Activated T-helper 17 cell treated with anti-CD3 and anti-CD28 coated beads, Interleukin-2, amount 50 U/mL, for 72 hours (primary cell): ENCODE measurements around the gene RUFY2. TPM values are rescaled to one million over a fixed set of nuclear protein-coding genes. Genes with fewer than 3 reads are reported as not detected.

Source experiments
- ATAC-seq: fragments of 150-1000 bp; cut with Tn5 transposase; replicated peaks from 2 replicates; pipeline ENCODE4 v1.10.0; 2021; ENCODE audit warnings: mild to moderate bottlenecking, moderate library complexity
- H3K27ac Mint-ChIP-seq: one replicate; pipeline ENCODE4 v1.8.0; 2022; ENCODE audit warnings: mixed read lengths
- H3K27me3 Mint-ChIP-seq: one replicate; pipeline ENCODE4 v1.8.0; 2022; ENCODE audit warnings: mixed read lengths
- H3K36me3 Mint-ChIP-seq: one replicate; pipeline ENCODE4 v1.8.0; 2022; ENCODE audit warnings: low read depth, mild to moderate bottlenecking, mixed read lengths
- H3K4me1 Mint-ChIP-seq: one replicate; pipeline ENCODE4 v1.8.0; 2022; ENCODE audit warnings: mixed read lengths
- H3K4me3 Mint-ChIP-seq: one replicate; pipeline ENCODE4 v1.8.0; 2022; ENCODE audit warnings: mild to moderate bottlenecking, mixed read lengths
- H3K9me3 Mint-ChIP-seq: one replicate; pipeline ENCODE4 v1.8.0; 2022; ENCODE audit warnings: mixed read lengths
- total RNA-seq, 2 donors: library from RNA; stranded (reverse); gene quantifications; one replicate each; pipeline ENCODE4 v1.2.3, GENCODE V29; 2022

RUFY2 gene
- total RNA-seq, 2 donors from 2014 or later = 9.6 to 12.3 TPM

DNA sequence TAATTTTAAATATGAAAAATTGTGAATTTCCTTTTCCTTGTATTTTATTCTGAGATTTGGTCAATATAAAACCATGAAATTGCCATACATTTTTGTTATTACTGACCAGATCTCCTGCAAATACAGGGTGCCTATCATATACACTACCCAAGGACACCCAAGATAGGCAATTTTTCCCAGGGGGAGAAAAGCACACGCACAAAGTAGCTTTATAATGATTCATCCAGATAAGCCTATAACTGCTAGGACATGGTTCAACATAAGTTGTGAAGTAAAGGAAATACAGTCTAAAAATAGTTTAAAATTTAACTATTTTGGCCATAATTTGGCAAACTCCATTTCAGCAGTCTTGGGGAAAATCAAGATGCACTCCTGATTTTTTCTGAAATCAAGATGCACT lies 4.8 kb downstream of the RUFY2 start:
- H3K36me3 Mint-ChIP-seq = peaks cover 20% of the 10 kb centered on the region
- no peak overlapping the region for H3K4me3 Mint-ChIP-seq
- ATAC-seq = no peak
- H3K9me3 Mint-ChIP-seq = no peaks in the 10 kb centered on the region
- peaks cover 10% of the 10 kb centered on the region for H3K4me1 Mint-ChIP-seq
- no peaks in the 10 kb centered on the region for H3K27me3 Mint-ChIP-seq
- H3K27ac Mint-ChIP-seq = no peak overlapping the region

- Mint-ChIP-seq H3K9me3 (no peaks in the 10 kb centered on the region), H3K27ac (no peak overlapping the region), H3K36me3 (peaks cover 68% of the 10 kb centered on the region), H3K4me3 (no peak overlapping the region), H3K4me1 (no peaks in the 10 kb centered on the region), H3K27me3 (no peaks in the 10 kb centered on the region)
- ATAC-seq = no peak
Measured at GRCh38 chr10:68397005-68397404, 10.1 kb downstream of the RUFY2 start.

GRCh38 chr10:68385740-68386139 lies 21.3 kb downstream of the RUFY2 start:
- H3K27ac Mint-ChIP-seq = no peak overlapping the region
- H3K36me3 Mint-ChIP-seq = peaks cover 72% of the 10 kb centered on the region
- no peak for ATAC-seq
- no peak overlapping the region for H3K4me3 Mint-ChIP-seq
- no peaks in the 10 kb centered on the region for H3K27me3 Mint-ChIP-seq
- no peaks in the 10 kb centered on the region for H3K4me1 Mint-ChIP-seq
- no peaks in the 10 kb centered on the region for H3K9me3 Mint-ChIP-seq

- no peaks in the 10 kb centered on the region for H3K4me1 Mint-ChIP-seq
Measured at GRCh38 chr10:68371604-68372003, 35.5 kb downstream of the RUFY2 start.

GRCh38 chr10:68367121-68367520 lies 40.0 kb downstream of the RUFY2 start:
- no peaks in the 10 kb centered on the region for H3K4me1 Mint-ChIP-seq
- no peak for ATAC-seq
- no peak overlapping the region for H3K27ac Mint-ChIP-seq
- peaks cover 57% of the 10 kb centered on the region for H3K36me3 Mint-ChIP-seq
- no peak overlapping the region for H3K4me3 Mint-ChIP-seq
- H3K27me3 Mint-ChIP-seq = no peaks in the 10 kb centered on the region
- no peaks in the 10 kb centered on the region for H3K9me3 Mint-ChIP-seq

More at GRCh38 chr10:68371604-68372003, 35.5 kb downstream of the RUFY2 start:
- Mint-ChIP-seq H3K27ac (no peak overlapping the region), H3K27me3 (no peaks in the 10 kb centered on the region), H3K9me3 (no peaks in the 10 kb centered on the region), H3K36me3 (peaks cover 60% of the 10 kb centered on the region), H3K4me3 (no peak overlapping the region)
- ATAC-seq = no peak

DNA sequence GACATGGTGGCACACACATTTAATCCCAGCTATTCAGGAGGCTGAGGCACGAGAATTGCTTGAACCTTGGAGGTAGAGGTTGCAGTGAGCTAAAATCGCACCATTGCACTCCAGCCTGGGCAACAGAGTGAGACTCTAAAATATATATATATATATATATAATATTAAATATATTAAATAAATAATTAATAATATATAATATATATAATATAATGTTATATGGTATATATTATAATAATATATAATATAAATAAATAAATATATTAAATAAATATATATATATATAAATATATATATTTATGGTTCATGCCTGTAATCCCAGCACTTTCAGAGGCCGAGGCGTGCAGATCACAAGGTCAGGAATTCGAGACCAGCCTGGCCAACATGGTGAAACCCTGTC lies 40.5 kb downstream of the RUFY2 start:
- H3K4me1 Mint-ChIP-seq = no peaks in the 10 kb centered on the region
- no peak overlapping the region for H3K27ac Mint-ChIP-seq
- no peaks in the 10 kb centered on the region for H3K27me3 Mint-ChIP-seq
- peaks cover 57% of the 10 kb centered on the region for H3K36me3 Mint-ChIP-seq
- no peak overlapping the region for H3K4me3 Mint-ChIP-seq
- no peak for ATAC-seq
- H3K9me3 Mint-ChIP-seq = no peaks in the 10 kb centered on the region

DNA sequence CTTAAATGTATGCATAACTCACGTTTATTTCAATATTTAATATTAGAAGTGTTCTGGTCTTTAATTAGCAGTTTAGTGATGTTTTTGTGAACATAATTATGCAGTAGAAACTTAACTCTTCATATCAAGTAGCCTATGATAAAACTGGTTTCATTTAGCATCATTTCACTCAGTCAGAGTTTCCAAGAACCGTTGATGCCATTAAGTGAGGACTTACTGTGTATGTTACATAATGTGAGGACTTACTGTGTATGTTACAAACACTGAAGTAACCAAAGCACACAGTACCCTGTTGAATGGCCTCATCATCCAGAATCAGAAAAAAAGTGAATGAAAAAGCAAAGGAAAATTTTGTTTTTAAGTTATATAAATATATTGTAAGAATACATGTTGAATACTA lies 41.5 kb downstream of the RUFY2 start:
- no peak for ATAC-seq
- Mint-ChIP-seq H3K4me3 (no peak overlapping the region), H3K27ac (no peak overlapping the region)

GRCh38 chr10:68364101-68364886 lies 42.8 kb downstream of the RUFY2 start:
- H3K27ac Mint-ChIP-seq = no peak overlapping the region
- H3K4me1 Mint-ChIP-seq = no peaks in the 10 kb centered on the region
- no peaks in the 10 kb centered on the region for H3K9me3 Mint-ChIP-seq
- peaks cover 46% of the 10 kb centered on the region for H3K36me3 Mint-ChIP-seq
- no peaks in the 10 kb centered on the region for H3K27me3 Mint-ChIP-seq
- no peak for ATAC-seq
- H3K4me3 Mint-ChIP-seq = no peak overlapping the region

More for the DNA sequence above, 41.5 kb downstream of the RUFY2 start:
- H3K9me3 Mint-ChIP-seq = no peaks in the 10 kb centered on the region
- H3K4me1 Mint-ChIP-seq = no peaks in the 10 kb centered on the region
- H3K36me3 Mint-ChIP-seq = peaks cover 55% of the 10 kb centered on the region
- H3K27me3 Mint-ChIP-seq = no peaks in the 10 kb centered on the region

DNA sequence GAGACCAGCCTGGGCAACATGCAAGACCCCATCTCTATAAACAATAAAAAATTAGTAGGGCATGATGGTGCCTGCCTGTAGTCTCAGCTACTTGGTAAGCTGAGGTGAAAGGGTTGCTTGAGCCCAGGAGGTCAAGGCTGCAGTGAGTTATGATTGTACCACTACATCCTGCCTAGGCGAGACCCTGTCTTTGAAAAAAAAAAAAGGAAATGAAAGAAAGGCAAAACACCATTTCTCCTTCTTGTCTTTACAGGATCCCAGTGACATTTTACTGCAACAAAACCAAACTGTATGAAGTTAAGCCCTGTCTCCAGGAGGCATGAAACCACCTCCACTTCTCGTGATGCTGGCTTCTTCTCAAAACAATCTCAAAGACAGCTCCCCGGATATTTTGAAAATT lies 44.5 kb downstream of the RUFY2 start:
- no peaks in the 10 kb centered on the region for H3K27me3 Mint-ChIP-seq
- no peak overlapping the region for H3K4me3 Mint-ChIP-seq
- H3K9me3 Mint-ChIP-seq = no peaks in the 10 kb centered on the region
- ATAC-seq = no peak
- no peaks in the 10 kb centered on the region for H3K4me1 Mint-ChIP-seq
- H3K36me3 Mint-ChIP-seq = peaks cover 46% of the 10 kb centered on the region
- no peak overlapping the region for H3K27ac Mint-ChIP-seq

GRCh38 chr10:68359189-68359588 lies 47.9 kb downstream of the RUFY2 start:
- Mint-ChIP-seq H3K4me3 (no peak overlapping the region), H3K4me1 (no peaks in the 10 kb centered on the region), H3K9me3 (no peaks in the 10 kb centered on the region), H3K27me3 (no peaks in the 10 kb centered on the region), H3K27ac (no peak overlapping the region), H3K36me3 (peaks cover 40% of the 10 kb centered on the region)
- ATAC-seq = no peak

DNA sequence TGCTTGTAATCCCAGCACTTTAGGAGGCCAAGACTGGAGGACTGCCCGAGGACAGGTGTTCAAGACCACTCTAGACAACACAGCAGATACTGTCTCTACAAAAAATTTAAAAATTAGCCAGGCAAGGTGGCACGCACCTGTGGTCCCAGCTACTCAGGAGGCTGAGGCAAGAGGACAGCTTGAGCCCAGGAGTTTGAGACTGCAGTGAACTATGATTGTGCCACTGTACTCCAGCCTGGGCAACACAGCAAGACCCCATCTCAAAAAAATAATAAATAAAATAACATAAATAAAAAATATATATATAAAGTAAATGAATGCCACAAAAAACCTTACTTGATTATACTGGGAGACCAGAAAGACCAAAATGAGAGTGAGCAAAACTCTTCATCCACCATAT lies 53.5 kb downstream of the RUFY2 start:
- no peak overlapping the region for H3K4me3 Mint-ChIP-seq
- H3K27ac Mint-ChIP-seq = no peak overlapping the region
- H3K9me3 Mint-ChIP-seq = no peaks in the 10 kb centered on the region
- H3K36me3 Mint-ChIP-seq = peaks cover 47% of the 10 kb centered on the region
- no peak for ATAC-seq
- no peaks in the 10 kb centered on the region for H3K4me1 Mint-ChIP-seq
- no peaks in the 10 kb centered on the region for H3K27me3 Mint-ChIP-seq

DNA sequence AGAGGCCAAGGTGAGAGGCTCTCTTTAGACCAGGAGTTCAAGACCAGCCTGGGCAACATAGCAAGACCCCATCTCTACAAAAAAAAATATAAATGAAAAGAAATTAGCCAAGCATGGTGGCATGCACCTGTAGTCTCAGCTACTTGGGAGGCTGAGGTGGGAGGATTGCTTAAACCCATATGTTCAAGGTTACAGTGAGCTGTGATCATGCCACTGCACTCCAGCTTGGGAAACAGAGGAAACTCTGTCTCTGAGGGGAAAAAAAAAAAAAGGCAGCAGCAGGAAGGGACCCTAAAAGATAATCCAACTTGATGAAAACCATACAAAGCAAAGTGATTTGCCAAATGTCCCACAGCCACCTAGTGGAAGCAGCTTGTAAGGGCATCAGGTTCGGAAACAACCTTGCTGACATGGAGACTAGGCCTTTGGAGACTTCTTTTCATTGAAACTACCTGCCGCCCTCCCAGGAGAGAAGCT lies 58.8 kb downstream of the RUFY2 start:
- ATAC-seq = peak; percentile 63
- Mint-ChIP-seq H3K27me3 (no peaks in the 10 kb centered on the region), H3K4me1 (no peaks in the 10 kb centered on the region), H3K4me3 (no peak overlapping the region), H3K36me3 (peaks cover 72% of the 10 kb centered on the region), H3K27ac (peak overlapping the region; percentile 13), H3K9me3 (no peaks in the 10 kb centered on the region)

- Mint-ChIP-seq H3K4me3 (no peak overlapping the region), H3K27me3 (no peaks in the 10 kb centered on the region), H3K4me1 (peaks cover 7% of the 10 kb centered on the region), H3K27ac (no peak overlapping the region), H3K36me3 (peaks cover 72% of the 10 kb centered on the region), H3K9me3 (no peaks in the 10 kb centered on the region)
- no peak for ATAC-seq
Measured at GRCh38 chr10:68346774-68347173, 60.3 kb downstream of the RUFY2 start.

GRCh38 chr10:68345621-68346020 lies 61.5 kb downstream of the RUFY2 start:
- no peak for ATAC-seq
- Mint-ChIP-seq H3K27ac (peak overlapping the region; percentile 22), H3K27me3 (no peaks in the 10 kb centered on the region), H3K4me3 (no peak overlapping the region), H3K9me3 (no peaks in the 10 kb centered on the region), H3K36me3 (peaks cover 80% of the 10 kb centered on the region), H3K4me1 (peaks cover 11% of the 10 kb centered on the region)

GRCh38 chr10:68342909-68343516 lies 64.1 kb downstream of the RUFY2 start:
- H3K27ac Mint-ChIP-seq = no peak overlapping the region

More at GRCh38 chr10:68342909-68343516, 64.1 kb downstream of the RUFY2 start:
- Mint-ChIP-seq H3K9me3 (no peaks in the 10 kb centered on the region), H3K36me3 (peaks cover 93% of the 10 kb centered on the region), H3K27me3 (no peaks in the 10 kb centered on the region), H3K4me3 (no peak overlapping the region), H3K4me1 (peaks cover 11% of the 10 kb centered on the region)
- ATAC-seq = no peak
